ENCODE results near the gene KRTAP23-1. TPM values are rescaled to one million over a fixed set of nuclear protein-coding genes. Genes with fewer than 3 reads are reported as not detected.

KRTAP23-1 gene, protein sequence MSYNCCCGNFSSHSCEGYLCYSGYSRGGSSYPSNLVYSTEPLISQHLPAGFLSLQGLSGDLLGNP
- polyA plus RNA-seq (2013, experiment 1 of 4): not detected
- polyA plus RNA-seq (2013, experiment 2 of 4): not detected
- polyA plus RNA-seq (2013, experiment 3 of 4): not detected
- not detected for polyA plus RNA-seq (2013, experiment 4 of 4)

DNA sequence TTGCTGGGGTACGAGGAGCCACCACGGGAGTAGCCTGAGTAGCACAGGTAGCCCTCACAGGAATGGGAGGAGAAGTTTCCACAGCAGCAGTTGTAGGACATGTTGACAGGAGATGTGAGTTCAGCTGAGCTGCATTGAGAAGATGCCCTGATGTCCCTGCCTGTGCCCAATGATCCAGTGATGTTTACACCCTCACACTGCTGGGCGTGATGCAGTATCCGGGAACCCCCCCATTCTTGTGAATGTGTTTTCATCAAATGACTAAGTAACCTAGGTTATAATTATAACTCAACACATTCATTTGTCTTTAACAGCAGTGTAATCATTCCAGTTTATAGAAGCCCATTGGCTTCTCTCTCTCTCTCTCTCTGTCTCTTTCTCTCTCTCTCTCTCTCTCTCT, at the start of gene KRTAP23-1:
Gene KRTAP23-1 (minus strand): TSS at position 101 of the 400 bp plus-strand sequence. CDS start 0 bp downstream, at position 101.
- no peaks in the 10 kb centered on the region for H3K27me3 ChIP-seq (ENCODE audit: control insufficient read depth, insufficient read depth, low read length, poor library complexity, severe bottlenecking)
- no peak within 1 kb of the TSS for H3K27ac ChIP-seq (ENCODE audit: insufficient read depth, low read depth, low read length, poor library complexity, severe bottlenecking)
- WGBS, 2 experiments: 93 to 94% methylated on average over 4 of the region's 4 CpGs
- H3K4me3 ChIP-seq (ENCODE audit: insufficient read depth, low read depth, low read length): no peak within 1 kb of the TSS
- no peaks in the 10 kb centered on the region for H3K36me3 ChIP-seq (ENCODE audit: control insufficient read depth, insufficient read depth, low read length)
- H3K4me1 ChIP-seq (ENCODE audit: control insufficient read depth, insufficient read depth, low read length): no peaks in the 10 kb centered on the region
- no peaks in the 10 kb centered on the region for H3K9me3 ChIP-seq (ENCODE audit: control insufficient read depth, low read length)

DNA sequence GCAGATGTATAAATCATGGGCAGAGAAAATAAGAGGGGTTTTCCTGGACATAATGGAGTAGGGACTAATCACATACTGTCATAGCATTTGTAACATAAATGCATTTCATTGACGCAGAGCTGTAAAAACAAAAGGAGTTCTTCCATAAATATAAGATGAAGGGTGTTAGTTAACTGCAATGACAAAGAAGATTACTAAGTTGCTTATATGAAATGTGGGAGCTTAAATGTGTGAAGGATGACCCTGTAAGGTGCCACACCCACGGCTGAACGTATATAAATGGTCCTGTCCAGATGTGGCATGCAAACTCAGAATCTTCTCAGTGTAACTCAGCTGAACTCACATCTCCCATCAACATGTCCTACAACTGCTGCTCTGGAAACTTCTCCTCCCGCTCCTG, 47.3 kb upstream of the KRTAP23-1 start, which contains the start of gene KRTAP13-1:
Gene KRTAP13-1 (plus strand): TSS at position 301 of the 400 bp plus-strand sequence. CDS start 56 bp downstream, at position 357.
- H3K4me3 ChIP-seq (ENCODE audit: insufficient read depth, low read depth, low read length): no peak within 1 kb of the TSS
- WGBS, 2 experiments: 91 to 94% methylated on average over 4 of the region's 4 CpGs

DNA sequence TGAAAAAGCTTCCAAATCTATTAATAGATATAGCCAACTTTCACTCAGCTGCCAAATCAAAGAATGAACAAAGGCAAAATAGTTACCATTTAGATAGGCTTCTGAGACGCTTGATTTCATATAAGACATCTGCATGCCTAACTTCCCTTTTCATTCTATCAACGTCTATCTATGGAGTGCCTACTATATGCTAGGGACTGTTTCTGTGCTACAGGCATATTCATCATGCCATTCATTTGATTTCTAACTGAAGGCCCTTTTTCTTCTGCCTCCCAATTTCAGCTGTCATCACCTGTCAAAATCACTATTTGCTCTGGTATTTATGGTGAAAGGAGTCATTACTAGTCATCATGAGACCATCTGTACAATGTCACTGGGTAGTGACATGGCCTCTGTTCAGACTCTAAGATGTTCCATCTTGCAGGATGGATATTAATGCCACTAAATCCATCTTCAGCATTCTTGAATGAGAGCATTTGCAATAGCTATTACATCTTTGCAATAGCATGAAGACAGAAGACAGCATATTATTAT, 43.2 kb upstream of the KRTAP23-1 start:
- Histone ChIP-seq H3K27ac (ENCODE audit: insufficient read depth, low read depth, low read length, poor library complexity, severe bottlenecking) (no peak overlapping the region), H3K4me1 (ENCODE audit: control insufficient read depth, insufficient read depth, low read length) (no peaks in the 10 kb centered on the region), H3K9me3 (ENCODE audit: control insufficient read depth, low read length) (no peaks in the 10 kb centered on the region), H3K36me3 (ENCODE audit: control insufficient read depth, insufficient read depth, low read length) (no peaks in the 10 kb centered on the region), H3K4me3 (ENCODE audit: insufficient read depth, low read depth, low read length) (no peak overlapping the region), H3K27me3 (ENCODE audit: control insufficient read depth, insufficient read depth, low read length, poor library complexity, severe bottlenecking) (no peaks in the 10 kb centered on the region)
- whole genome bisulfite sequencing, 2 experiments: 86 to 93% methylated on average over 2 of the region's 2 CpGs

More for the DNA sequence above, 47.3 kb upstream of the KRTAP23-1 start, which contains the start of gene KRTAP13-1:
- no peak within 1 kb of the TSS for H3K27ac ChIP-seq (ENCODE audit: insufficient read depth, low read depth, low read length, poor library complexity, severe bottlenecking)
- H3K4me1 ChIP-seq (ENCODE audit: control insufficient read depth, insufficient read depth, low read length): no peaks in the 10 kb centered on the region
- H3K9me3 ChIP-seq (ENCODE audit: control insufficient read depth, low read length): no peaks in the 10 kb centered on the region
- H3K27me3 ChIP-seq (ENCODE audit: control insufficient read depth, insufficient read depth, low read length, poor library complexity, severe bottlenecking): no peaks in the 10 kb centered on the region
- H3K36me3 ChIP-seq (ENCODE audit: control insufficient read depth, insufficient read depth, low read length): no peaks in the 10 kb centered on the region

DNA sequence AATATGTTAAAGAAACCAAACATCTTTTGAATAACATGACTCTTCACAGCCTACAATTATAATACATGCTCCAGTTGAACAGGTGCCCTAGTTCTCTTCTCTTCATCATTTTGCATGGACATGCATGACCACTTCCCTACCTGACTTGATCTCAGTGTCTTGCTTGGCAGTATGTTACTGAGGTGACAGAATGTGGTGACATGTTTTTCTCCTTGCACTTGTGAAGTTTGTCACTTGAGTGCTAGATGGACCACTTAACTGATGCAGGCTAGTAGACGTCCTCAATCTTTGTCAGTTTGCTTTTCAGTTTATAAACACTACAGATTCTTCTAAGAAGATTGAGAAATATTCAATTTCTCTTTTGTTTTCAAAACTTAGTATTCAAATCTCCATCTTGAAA, 33.8 kb upstream of the KRTAP23-1 start:
- Histone ChIP-seq H3K36me3 (ENCODE audit: control insufficient read depth, insufficient read depth, low read length) (no peaks in the 10 kb centered on the region), H3K4me3 (ENCODE audit: insufficient read depth, low read depth, low read length) (no peak overlapping the region), H3K27ac (ENCODE audit: insufficient read depth, low read depth, low read length, poor library complexity, severe bottlenecking) (no peak overlapping the region), H3K9me3 (ENCODE audit: control insufficient read depth, low read length) (no peaks in the 10 kb centered on the region), H3K27me3 (ENCODE audit: control insufficient read depth, insufficient read depth, low read length, poor library complexity, severe bottlenecking) (no peaks in the 10 kb centered on the region), H3K4me1 (ENCODE audit: control insufficient read depth, insufficient read depth, low read length) (no peaks in the 10 kb centered on the region)
- WGBS, 2 experiments: 85 to 86% methylated on average over 1 of the region's 1 CpG

DNA sequence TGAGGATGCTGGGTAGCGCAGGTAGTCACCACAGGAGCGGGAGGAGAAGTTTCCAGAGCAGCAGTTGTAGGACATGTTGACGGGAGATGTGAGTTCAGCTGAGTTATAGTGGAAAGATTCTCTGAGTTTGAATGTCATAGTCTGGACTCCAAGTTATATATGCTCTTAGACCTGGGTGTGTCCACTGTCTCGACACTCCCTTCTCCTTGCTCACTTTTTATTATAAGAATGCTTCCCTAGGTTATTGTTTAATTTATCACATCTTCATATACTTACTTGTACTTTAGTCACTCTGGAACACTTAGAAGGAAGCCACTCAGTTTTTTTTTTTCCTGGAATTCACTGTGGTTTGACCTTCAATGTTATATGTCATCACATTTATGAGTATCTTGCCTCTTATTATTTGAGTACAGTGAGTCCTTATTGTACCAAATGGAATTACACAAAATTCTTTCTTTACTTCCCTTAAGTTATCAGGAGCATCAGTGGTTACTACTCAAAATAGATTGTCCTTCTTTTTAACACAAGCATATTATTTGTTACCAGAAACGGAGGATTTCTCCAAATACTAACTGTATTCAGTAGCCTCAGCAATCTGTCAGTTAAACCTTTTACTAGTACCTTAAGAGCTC, 23.8 kb upstream of the KRTAP23-1 start, which contains the start of gene KRTAP13-2:
Gene KRTAP13-2 (minus strand): TSS at position 133 of the 632 bp plus-strand sequence. CDS start 58 bp downstream, at position 75.
- H3K27ac ChIP-seq (ENCODE audit: insufficient read depth, low read depth, low read length, poor library complexity, severe bottlenecking): no peak within 1 kb of the TSS
- WGBS, 2 experiments: 95 to 97% methylated on average over 4 to 5 of the region's 5 CpGs
- H3K9me3 ChIP-seq (ENCODE audit: control insufficient read depth, low read length): no peaks in the 10 kb centered on the region
- no peaks in the 10 kb centered on the region for H3K36me3 ChIP-seq (ENCODE audit: control insufficient read depth, insufficient read depth, low read length)
- no peak within 1 kb of the TSS for H3K4me3 ChIP-seq (ENCODE audit: insufficient read depth, low read depth, low read length)
- no peaks in the 10 kb centered on the region for H3K27me3 ChIP-seq (ENCODE audit: control insufficient read depth, insufficient read depth, low read length, poor library complexity, severe bottlenecking)
- no peaks in the 10 kb centered on the region for H3K4me1 ChIP-seq (ENCODE audit: control insufficient read depth, insufficient read depth, low read length)

DNA sequence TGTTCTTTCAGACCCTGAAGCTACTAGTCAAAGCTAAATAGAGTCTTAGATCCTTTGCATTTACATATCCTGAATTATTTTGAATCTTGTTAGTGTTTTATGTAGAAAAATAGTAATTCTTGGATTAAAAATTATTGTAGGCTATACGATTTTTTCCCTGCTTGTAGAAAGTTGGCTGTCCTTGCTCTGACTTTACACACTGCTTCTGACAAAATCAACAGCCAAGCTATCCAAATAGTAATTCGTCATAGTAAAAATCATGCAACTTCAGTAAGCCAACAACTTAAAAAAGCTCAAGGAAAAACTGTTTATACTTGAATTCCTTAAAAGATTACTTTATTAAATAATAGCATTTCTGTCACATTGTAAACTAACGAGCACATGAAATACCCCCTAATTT, 7.5 kb upstream of the KRTAP23-1 start:
- Histone ChIP-seq H3K27ac (ENCODE audit: insufficient read depth, low read depth, low read length, poor library complexity, severe bottlenecking) (no peak overlapping the region), H3K9me3 (ENCODE audit: control insufficient read depth, low read length) (no peaks in the 10 kb centered on the region), H3K4me1 (ENCODE audit: control insufficient read depth, insufficient read depth, low read length) (no peaks in the 10 kb centered on the region), H3K36me3 (ENCODE audit: control insufficient read depth, insufficient read depth, low read length) (no peaks in the 10 kb centered on the region), H3K4me3 (ENCODE audit: insufficient read depth, low read depth, low read length) (no peak overlapping the region), H3K27me3 (ENCODE audit: control insufficient read depth, insufficient read depth, low read length, poor library complexity, severe bottlenecking) (no peaks in the 10 kb centered on the region)
- WGBS, 2 experiments: 91 to 92% methylated on average over 2 of the region's 3 CpGs

DNA sequence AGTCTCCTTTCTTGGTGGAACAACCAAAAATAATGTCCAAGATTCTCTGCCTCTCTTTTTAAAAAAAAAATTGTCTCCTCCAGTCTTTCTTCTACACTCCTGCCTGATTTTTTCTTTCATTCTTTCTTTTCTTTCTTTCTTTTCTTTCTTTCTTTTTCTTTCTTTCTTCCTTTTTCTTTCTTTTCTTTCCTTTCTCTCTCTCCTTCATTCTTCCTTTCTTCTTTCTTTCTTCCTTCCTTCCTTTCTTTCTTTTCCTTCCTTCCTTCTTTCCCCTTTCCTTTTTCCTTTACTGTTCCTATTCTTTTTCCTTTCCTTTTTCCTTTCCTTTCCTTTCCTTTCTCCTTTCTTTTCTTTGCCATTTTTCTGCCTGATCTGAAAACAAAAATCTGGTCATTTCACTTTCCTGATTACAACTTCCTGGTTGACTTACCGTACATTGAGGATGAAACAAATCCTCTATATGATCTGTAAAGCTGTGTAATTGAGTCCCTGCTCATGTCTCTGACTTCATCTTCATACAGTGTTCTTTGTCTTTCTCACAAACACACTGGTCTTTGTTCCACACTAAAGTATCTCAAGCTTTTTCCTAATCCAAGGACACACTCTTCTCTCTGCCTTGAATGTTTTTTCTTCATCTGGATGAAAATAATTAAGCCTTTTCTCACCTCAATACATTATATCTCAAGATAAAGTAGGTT, 6.1 kb upstream of the KRTAP23-1 start:
- no peaks in the 10 kb centered on the region for H3K4me1 ChIP-seq (ENCODE audit: control insufficient read depth, insufficient read depth, low read length)
- 92 to 100% methylated on average over 1 of the region's 1 CpG for WGBS, 2 experiments
- no peak overlapping the region for H3K4me3 ChIP-seq (ENCODE audit: insufficient read depth, low read depth, low read length)
- H3K36me3 ChIP-seq (ENCODE audit: control insufficient read depth, insufficient read depth, low read length): no peaks in the 10 kb centered on the region
- H3K27me3 ChIP-seq (ENCODE audit: control insufficient read depth, insufficient read depth, low read length, poor library complexity, severe bottlenecking): no peaks in the 10 kb centered on the region
- H3K9me3 ChIP-seq (ENCODE audit: control insufficient read depth, low read length): no peaks in the 10 kb centered on the region
- H3K27ac ChIP-seq (ENCODE audit: insufficient read depth, low read depth, low read length, poor library complexity, severe bottlenecking): no peak overlapping the region

DNA sequence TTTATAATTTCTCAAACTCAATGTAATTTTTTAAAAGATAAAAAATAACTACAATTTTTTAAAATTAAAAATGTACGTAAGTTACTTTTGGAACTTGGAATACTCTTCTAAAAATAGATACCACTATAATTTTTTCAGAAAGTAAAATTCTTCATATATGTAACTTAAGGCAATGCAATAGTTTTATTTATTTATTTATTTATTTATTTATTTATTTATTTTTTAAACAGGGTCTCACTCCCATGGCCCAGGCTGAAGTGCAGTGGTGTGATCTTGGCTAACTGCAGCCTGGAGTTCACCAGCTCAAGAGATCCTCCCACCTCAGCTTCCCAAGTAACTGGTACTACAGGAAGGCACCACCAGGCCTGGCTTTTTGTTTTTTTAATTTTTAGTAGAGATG, 3.1 kb upstream of the KRTAP23-1 start:
- WGBS, 2 experiments: no CpG with 5 or more reads among the region's 1 CpG
- no peaks in the 10 kb centered on the region for H3K9me3 ChIP-seq (ENCODE audit: control insufficient read depth, low read length)
- no peaks in the 10 kb centered on the region for H3K27me3 ChIP-seq (ENCODE audit: control insufficient read depth, insufficient read depth, low read length, poor library complexity, severe bottlenecking)
- H3K36me3 ChIP-seq (ENCODE audit: control insufficient read depth, insufficient read depth, low read length): no peaks in the 10 kb centered on the region
- H3K27ac ChIP-seq (ENCODE audit: insufficient read depth, low read depth, low read length, poor library complexity, severe bottlenecking): no peak overlapping the region
- no peak overlapping the region for H3K4me3 ChIP-seq (ENCODE audit: insufficient read depth, low read depth, low read length)
- no peaks in the 10 kb centered on the region for H3K4me1 ChIP-seq (ENCODE audit: control insufficient read depth, insufficient read depth, low read length)

DNA sequence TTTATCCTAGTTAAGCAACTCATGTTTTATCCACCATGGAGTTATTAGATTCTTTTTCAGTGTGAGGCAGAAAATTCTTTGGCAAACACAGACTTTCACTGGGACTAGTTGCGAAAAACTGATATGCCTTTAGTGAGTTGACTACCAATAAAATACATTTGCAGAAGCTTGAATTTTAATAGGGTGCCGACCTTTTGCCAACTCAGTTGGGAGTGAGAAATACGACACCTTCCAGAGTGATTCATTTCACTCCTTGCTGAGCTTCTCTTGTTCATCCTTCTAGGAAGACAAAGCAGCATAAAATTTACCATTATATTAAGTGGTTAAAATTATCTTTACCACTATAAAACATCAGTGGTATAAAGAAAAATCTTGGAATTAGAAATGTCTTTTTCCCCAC, 1.2 kb upstream of the KRTAP23-1 start:
- WGBS, 2 experiments: 63 to 65% methylated on average over 3 of the region's 3 CpGs
- Histone ChIP-seq H3K4me1 (ENCODE audit: control insufficient read depth, insufficient read depth, low read length) (no peaks in the 10 kb centered on the region), H3K4me3 (ENCODE audit: insufficient read depth, low read depth, low read length) (no peak overlapping the region), H3K9me3 (ENCODE audit: control insufficient read depth, low read length) (no peaks in the 10 kb centered on the region), H3K27me3 (ENCODE audit: control insufficient read depth, insufficient read depth, low read length, poor library complexity, severe bottlenecking) (no peaks in the 10 kb centered on the region), H3K27ac (ENCODE audit: insufficient read depth, low read depth, low read length, poor library complexity, severe bottlenecking) (no peak overlapping the region), H3K36me3 (ENCODE audit: control insufficient read depth, insufficient read depth, low read length) (no peaks in the 10 kb centered on the region)

DNA sequence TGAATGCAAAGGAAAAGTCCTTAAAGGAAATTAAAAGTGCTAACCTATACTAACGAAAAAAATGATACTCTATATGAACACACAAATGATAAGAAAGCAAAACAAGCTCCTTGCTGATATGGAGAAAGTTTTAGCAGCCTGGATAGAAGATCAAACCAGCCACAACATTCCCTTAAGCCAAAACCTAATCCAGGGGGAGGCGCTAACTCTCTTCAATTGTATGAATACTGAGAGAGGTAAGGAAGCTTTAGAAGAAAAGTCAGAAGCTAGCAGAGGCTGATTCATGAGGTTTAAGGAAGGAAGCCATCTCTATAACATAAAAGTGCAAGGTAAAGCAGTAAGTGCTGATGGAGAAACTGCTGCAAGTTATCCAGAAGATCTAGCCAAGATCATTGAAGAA, 3.4 kb downstream of the KRTAP23-1 start:
- WGBS, 2 experiments: 93 to 100% methylated on average over 1 to 2 of the region's 2 CpGs
- H3K4me1 ChIP-seq (ENCODE audit: control insufficient read depth, insufficient read depth, low read length): no peaks in the 10 kb centered on the region
- H3K27me3 ChIP-seq (ENCODE audit: control insufficient read depth, insufficient read depth, low read length, poor library complexity, severe bottlenecking): no peaks in the 10 kb centered on the region
- H3K4me3 ChIP-seq (ENCODE audit: insufficient read depth, low read depth, low read length): no peak overlapping the region
- no peaks in the 10 kb centered on the region for H3K36me3 ChIP-seq (ENCODE audit: control insufficient read depth, insufficient read depth, low read length)
- H3K27ac ChIP-seq (ENCODE audit: insufficient read depth, low read depth, low read length, poor library complexity, severe bottlenecking): no peak overlapping the region
- no peaks in the 10 kb centered on the region for H3K9me3 ChIP-seq (ENCODE audit: control insufficient read depth, low read length)
